Inflammatory macrophage treated with lipopolysaccharide for 4 hours (primary cell): ENCODE measurements around the gene SRC.

Source experiments
- DNase-seq: peaks from one replicate; pipeline ENCODE4 v3.0.0-alpha.2; 2020

The SRC gene

GRCh38 chr20:37351689-37352607 lies 6.0 kb downstream of the SRC start:
- DNase-seq, result no peak

GRCh38 chr20:37352608-37352980 lies 6.7 kb downstream of the SRC start:
- DNase-seq, result no peak

- no peak for DNase-seq
Measured at GRCh38 chr20:37353285-37353849, 7.4 kb downstream of the SRC start.

GRCh38 chr20:37354210-37355195 lies 8.6 kb downstream of the SRC start:
- no peak for DNase-seq

- no peak for DNase-seq
Measured at GRCh38 chr20:37355252-37356180, 9.6 kb downstream of the SRC start.

GRCh38 chr20:37356387-37356786 lies 10.4 kb downstream of the SRC start:
- peak; percentile 67 for DNase-seq

GRCh38 chr20:37356961-37357371 lies 11.0 kb downstream of the SRC start:
- DNase-seq, result peak; percentile 24

- DNase-seq, result peak; percentile 83
Measured at GRCh38 chr20:37357481-37358365, 11.8 kb downstream of the SRC start.

GRCh38 chr20:37358366-37359150 lies 12.6 kb downstream of the SRC start:
- no peak for DNase-seq

- no peak for DNase-seq
Measured at GRCh38 chr20:37359331-37359730, 13.4 kb downstream of the SRC start.

- DNase-seq, result no peak
Measured at GRCh38 chr20:37359836-37360235, 13.9 kb downstream of the SRC start.

GRCh38 chr20:37360391-37361115 lies 14.6 kb downstream of the SRC start:
- peak; percentile 66 for DNase-seq

GRCh38 chr20:37361336-37361735 lies 15.4 kb downstream of the SRC start:
- no peak for DNase-seq

GRCh38 chr20:37362231-37362792 lies 16.4 kb downstream of the SRC start:
- no peak for DNase-seq

- DNase-seq, result no peak
Measured at GRCh38 chr20:37362821-37363220, 16.9 kb downstream of the SRC start.

- no peak for DNase-seq
Measured at GRCh38 chr20:37363221-37364012, 17.5 kb downstream of the SRC start.

GRCh38 chr20:37364013-37364926 lies 18.3 kb downstream of the SRC start:
- no peak for DNase-seq
